Epidermal melanocyte (primary cell): ENCODE data around the gene TSPY2.
"Not testable (repeated sequence)": the region's sequence is repeated elsewhere in the genome, so short reads cannot be mapped to it uniquely, and the experiment has no call there.

ENCODE experiments used
- DNase-seq: peaks from one replicate; pipeline ENCODE4 v3.0.0; 2011; ENCODE audit warnings: low spot score; ENCODE audit not compliant: insufficient read length

The TSPY2 gene

GRCh38 chrY:6245923-6246322 lies at the start of gene TSPY2:
Gene TSPY2, plus strand, starts transcription at chrY:6246223. Its CDS starts 46 bp downstream, at chrY:6246269.
- not testable (repeated sequence) for DNase-seq

GRCh38 chrY:6209565-6209964 lies 36.5 kb upstream of the TSPY2 start:
- DNase-seq = not testable (repeated sequence)

- DNase-seq = not testable (repeated sequence)
Observed at GRCh38 chrY:6217045-6217444, 29.0 kb upstream of the TSPY2 start.

GRCh38 chrY:6269839-6270238 lies 23.8 kb downstream of the TSPY2 start:
- DNase-seq = not testable (repeated sequence)
